ENCODE measurements around the gene GLIPR2.
"Not testable (repeated sequence)": the region's sequence is repeated elsewhere in the genome, so short reads cannot be mapped to it uniquely, and the experiment has no call there.

Gene GLIPR2, protein sequence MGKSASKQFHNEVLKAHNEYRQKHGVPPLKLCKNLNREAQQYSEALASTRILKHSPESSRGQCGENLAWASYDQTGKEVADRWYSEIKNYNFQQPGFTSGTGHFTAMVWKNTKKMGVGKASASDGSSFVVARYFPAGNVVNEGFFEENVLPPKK

DNA sequence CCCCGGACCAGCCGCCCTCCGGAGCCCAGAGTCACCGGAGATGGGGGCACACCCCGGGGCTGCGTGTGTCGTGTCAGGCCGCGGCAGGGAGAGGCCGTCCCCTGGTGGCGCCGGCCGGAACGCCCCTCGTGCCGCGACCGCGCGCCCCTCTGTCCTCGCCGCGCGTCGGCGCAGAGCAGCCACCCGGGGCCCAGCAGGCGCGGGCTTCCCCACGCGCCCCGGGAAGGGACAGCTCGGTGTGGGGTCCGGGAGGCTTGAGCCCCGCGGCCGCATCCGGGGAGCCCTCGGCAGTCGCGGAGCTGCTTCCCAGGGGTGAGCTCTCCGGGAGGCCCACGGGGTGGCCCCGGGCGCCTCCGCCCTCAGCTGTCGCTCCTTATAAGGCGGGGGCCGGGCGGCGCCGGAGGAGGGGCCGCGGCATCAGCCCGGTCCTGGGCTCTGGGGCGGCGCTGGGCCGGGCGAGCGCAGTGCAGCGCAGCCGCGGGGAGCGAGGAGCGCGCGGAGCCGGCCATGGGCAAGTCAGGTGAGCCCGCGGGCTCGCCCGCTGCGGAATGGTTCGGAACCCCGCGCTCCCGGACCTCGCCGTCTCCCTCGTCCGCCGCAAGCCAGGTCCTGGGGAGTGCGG is at the start of gene GLIPR2:
TSS of gene GLIPR2 (plus strand) at position 462 of the 622 bp plus-strand sequence. CDS start at position 508, 46 bp downstream.
- DNase-seq, result no peak

- not testable (repeated sequence) for DNase-seq
Measured at GRCh38 chr9:36087054-36087453, 49.5 kb upstream of the GLIPR2 start.

GRCh38 chr9:36088020-36088419 is 48.5 kb upstream of the GLIPR2 start:
- no peak for DNase-seq

DNA sequence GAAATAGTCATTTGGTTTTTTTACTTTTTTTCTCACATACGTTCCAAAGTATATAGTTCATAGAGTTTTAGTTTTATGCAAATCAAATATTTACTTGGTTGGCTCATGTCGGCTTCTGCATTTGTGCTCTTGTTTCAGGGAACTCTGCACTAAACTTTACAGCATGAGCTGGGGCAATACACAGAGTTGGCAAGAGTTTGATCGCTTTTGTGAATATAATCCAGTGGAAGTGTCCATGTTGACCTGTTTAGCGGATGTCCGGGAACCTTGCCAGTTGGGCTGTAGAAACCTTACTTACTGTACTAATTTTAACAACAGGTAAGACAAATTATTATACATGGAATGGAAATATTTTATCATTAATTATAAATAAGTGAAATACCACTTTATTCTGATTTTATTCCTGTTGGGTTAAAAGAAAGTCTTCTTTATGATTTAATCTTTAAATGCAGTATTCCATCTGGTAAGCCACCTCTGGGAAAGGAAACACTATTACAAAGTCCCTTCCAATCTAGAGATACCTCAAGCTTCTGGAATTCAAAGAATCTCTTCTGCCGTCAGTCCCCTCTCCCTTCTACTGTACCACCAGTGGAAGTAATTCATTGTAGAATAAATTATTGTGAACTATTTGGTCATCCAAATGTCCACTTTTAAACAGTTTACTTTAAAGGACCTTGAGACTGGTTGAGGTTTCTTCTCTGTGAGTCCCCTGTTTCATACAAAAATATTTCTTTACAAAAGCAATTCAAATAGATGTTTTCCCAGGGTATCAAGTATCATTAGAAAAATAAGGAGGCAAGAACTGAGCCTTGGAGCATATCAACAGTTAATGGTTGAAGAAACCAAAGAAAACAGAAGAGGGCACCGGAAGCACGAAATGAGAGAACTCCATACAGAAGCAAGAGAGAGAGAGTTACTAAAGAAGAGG is 45.2 kb upstream of the GLIPR2 start:
- DNase-seq, result no peak

GRCh38 chr9:36092014-36092413 is 44.5 kb upstream of the GLIPR2 start:
- DNase-seq, result no peak

- no peak for DNase-seq
Measured at GRCh38 chr9:36092509-36093215, 43.9 kb upstream of the GLIPR2 start.

- no peak for DNase-seq
Measured at GRCh38 chr9:36093384-36093783, 43.1 kb upstream of the GLIPR2 start.

DNA sequence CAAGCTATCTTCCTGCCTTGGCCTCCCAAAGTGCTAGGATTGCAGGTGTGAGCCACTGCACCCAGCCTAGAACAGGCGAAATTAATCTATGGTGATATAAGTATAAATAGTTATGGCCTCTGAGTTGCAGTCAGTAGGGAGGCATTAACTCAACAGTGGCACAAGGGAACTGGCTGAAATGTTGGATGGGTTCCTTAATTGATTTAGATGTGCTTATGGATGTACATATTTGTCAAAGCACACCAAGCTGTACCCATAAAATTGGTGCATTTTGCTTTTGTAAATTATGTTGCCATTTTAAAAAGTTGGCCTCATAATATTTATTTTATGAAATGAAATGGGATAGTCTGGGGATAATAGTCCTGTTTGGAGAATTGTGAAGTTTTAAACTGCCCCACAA is 36.8 kb upstream of the GLIPR2 start:
- no peak for DNase-seq

DNA sequence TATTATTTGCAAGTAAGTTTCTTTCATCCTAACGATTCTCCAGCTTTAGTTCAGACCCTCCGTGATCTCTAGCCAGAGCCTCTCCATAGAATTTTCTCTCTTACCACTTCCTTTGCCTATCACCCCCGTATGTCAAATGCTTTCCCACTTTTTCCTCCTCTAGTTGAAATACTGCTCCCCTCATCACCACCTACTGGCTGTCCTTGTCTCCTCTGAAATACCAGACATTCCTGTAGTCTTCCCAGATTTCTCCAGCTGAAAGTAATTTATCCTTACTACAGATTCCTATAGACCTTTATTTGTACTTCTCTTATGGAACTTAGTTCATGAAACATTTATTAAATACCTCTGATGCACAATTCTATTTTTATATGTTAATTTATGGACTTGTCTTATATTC is 36.0 kb upstream of the GLIPR2 start:
- DNase-seq, result no peak

GRCh38 chr9:36101916-36102741 is 34.4 kb upstream of the GLIPR2 start:
- no peak for DNase-seq

DNA sequence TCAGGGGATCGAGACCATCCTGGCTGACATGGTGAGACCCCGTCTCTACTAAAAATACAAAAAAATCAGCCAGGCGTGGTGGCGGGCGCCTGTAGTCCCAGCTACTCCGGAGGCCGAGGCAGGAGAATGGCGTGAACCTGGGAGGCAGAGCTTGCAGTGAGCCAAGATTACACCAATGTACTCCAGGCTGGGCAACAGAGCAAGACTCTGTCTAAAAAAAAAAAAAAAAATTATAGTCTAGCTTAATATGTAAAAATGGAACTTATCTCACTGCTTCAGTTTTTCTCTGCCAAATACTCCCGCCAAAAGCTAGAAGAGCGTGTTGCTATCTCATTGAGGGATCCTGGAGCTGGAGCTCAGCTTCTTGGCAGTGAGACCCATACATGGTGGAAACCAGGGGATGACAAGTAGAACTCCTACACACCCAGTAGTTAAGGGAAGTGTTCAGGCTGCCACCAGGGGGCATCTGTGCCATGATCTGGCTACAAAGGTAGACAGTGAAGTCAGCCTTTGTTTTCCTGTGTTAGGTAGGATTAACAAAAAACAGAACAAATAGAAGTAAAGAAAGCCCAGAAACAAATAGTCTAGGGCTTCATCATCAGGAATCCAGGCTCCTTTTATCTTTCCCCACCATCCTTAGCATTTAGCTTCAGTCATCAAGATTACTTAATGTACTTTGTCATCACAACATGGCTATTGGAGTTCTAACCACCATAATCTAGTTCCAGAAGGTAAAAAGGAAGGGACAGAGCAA is 33.6 kb upstream of the GLIPR2 start:
- peak; percentile 3 to 4 for DNase-seq

- no peak for DNase-seq
Measured at GRCh38 chr9:36109071-36109470, 27.5 kb upstream of the GLIPR2 start.

GRCh38 chr9:36110434-36110833 is 26.1 kb upstream of the GLIPR2 start:
- no peak for DNase-seq

- no peak for DNase-seq
Measured at GRCh38 chr9:36112516-36112915, 24.0 kb upstream of the GLIPR2 start.

GRCh38 chr9:36113999-36114398 is 22.5 kb upstream of the GLIPR2 start:
- no peak for DNase-seq

DNA sequence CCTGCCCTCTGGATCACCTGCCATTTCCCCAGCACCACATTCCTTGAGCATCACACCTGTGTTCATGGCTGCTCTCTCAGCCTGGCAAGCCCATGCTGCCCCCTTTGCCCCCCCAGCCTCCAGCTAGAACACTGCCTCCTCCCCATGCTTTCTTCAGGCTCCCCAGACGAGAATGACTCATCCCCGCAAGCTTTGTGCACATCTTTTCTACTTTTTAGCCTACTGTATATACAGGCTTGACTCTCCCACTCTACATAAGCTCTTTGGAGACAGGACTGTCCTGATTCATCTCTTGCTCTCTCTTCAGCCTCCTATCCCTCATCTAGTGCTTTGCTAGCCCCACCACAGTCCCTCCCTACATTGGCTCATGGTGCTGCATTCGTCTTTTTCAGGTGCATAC is 19.9 kb upstream of the GLIPR2 start:
- no peak for DNase-seq

DNA sequence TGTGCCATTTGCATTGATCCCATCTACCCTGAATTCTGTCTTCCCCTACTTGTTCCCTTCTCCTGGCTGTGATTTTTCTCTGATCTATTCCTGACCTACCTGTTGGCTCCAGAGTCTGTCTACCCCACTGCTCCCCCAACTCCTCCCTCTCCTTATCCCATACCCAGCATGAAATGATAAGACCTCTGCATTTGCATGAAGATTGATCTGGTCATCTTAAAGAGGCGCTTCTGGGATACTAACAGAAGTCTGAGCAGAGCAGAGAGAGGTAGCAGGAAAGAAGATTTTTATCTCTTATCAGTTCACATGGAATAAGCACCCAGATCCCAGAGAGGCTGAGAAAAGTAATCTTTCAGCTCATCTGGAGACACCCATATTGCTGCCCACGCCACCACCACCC is 18.3 kb upstream of the GLIPR2 start:
- DNase-seq, result no peak

GRCh38 chr9:36118706-36119105 is 17.8 kb upstream of the GLIPR2 start:
- DNase-seq, result peak; percentile 2 to 28

- DNase-seq, result no peak
Measured at GRCh38 chr9:36119476-36119875, 17.1 kb upstream of the GLIPR2 start.

- no peak for DNase-seq
Measured at GRCh38 chr9:36120705-36121104, 15.8 kb upstream of the GLIPR2 start.

GRCh38 chr9:36121971-36122370 is 14.6 kb upstream of the GLIPR2 start:
- DNase-seq, result no peak

- DNase-seq, result no peak
Measured at GRCh38 chr9:36123515-36123914, 13.0 kb upstream of the GLIPR2 start.
